Stimulated activated CD8-positive, alpha-beta memory T cell treated with anti-CD3 and anti-CD28 coated beads, Interleukin-15, amount 100 ng/mL, for 24 hours (primary cell): Measurements from ENCODE around the gene GXYLT2.

Experiments
- DNase-seq: peaks from one replicate; pipeline ENCODE4 v3.0.0-alpha.2; 2020; ENCODE audit warnings: low read depth

The GXYLT2 gene

GRCh38 chr3:73018790-73019441, 131.1 kb downstream of the GXYLT2 start:
- DNase-seq: no peak

- DNase-seq: no peak
Measured at GRCh38 chr3:73021301-73021835, 133.5 kb downstream of the GXYLT2 start.

- DNase-seq: no peak
Measured at GRCh38 chr3:73024836-73025235, 137.0 kb downstream of the GXYLT2 start.

GRCh38 chr3:73026111-73026759, 138.4 kb downstream of the GXYLT2 start:
- no peak for DNase-seq
